MM.1S (cell line): ENCODE data around the gene CHST6.

Experiments
- EZH2 ChIP-seq: fragments of 300-600 bp; sonication (generic); optimal IDR thresholded peaks from 2 replicates; pipeline ENCODE3; 2017; ENCODE audit warnings: low read depth, mild to moderate bottlenecking, antibody characterized with exemption, low read length, mixed read lengths
- EZH2phosphoT487 ChIP-seq: fragments of 300-600 bp; sonication (generic); IDR thresholded peaks from 2 replicates; pipeline ENCODE4 v1.6.1; 2018; ENCODE audit warnings: antibody characterized with exemption, low read length
- TF ChIP-seq, protein P1 (sequence below): fragments of 300-600 bp; sonication (generic); IDR thresholded peaks from 2 replicates; pipeline ENCODE4 v1.5.1; 2016; ENCODE audit warnings: antibody characterized with exemption, low read length, mixed read lengths

DNA sequence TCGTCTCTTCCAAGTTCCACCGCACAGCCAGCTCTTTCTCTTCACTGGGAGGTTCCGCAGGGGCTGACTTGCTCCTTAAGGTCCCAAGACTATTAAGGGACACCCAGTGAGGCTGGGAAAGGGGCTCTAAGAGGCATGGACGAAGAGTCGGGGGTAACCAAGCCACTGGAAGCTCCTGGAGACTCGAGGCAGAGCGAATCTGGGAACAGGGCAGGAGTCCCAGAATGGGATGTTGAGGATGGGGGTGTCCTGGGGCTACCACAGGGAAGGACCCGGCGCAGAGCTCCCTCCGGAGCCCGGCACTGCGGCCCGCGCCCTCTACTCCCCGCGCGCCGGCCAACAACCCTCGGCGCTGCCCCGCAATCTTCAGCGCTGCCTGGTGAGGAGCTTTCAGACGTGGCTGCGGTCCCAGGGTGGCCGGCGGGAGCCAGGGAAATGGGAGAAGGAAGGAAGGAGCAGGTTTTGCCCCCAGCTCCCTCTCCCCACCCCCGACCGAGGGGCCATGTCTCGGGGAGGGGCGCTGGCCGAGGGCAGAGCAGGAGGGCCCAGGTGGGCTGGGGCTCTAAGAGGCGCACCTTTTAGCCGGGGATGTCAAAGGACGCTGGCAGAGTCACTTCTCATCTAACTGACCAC, 40.1 kb upstream of the CHST6 start:
- TF ChIP-seq EZH2 (no peak), EZH2phosphoT487 (no peak)
- TF ChIP-seq, protein P1, sequence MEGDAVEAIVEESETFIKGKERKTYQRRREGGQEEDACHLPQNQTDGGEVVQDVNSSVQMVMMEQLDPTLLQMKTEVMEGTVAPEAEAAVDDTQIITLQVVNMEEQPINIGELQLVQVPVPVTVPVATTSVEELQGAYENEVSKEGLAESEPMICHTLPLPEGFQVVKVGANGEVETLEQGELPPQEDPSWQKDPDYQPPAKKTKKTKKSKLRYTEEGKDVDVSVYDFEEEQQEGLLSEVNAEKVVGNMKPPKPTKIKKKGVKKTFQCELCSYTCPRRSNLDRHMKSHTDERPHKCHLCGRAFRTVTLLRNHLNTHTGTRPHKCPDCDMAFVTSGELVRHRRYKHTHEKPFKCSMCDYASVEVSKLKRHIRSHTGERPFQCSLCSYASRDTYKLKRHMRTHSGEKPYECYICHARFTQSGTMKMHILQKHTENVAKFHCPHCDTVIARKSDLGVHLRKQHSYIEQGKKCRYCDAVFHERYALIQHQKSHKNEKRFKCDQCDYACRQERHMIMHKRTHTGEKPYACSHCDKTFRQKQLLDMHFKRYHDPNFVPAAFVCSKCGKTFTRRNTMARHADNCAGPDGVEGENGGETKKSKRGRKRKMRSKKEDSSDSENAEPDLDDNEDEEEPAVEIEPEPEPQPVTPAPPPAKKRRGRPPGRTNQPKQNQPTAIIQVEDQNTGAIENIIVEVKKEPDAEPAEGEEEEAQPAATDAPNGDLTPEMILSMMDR = no peak
